Measurements from ENCODE around the gene FNTB.

DNA sequence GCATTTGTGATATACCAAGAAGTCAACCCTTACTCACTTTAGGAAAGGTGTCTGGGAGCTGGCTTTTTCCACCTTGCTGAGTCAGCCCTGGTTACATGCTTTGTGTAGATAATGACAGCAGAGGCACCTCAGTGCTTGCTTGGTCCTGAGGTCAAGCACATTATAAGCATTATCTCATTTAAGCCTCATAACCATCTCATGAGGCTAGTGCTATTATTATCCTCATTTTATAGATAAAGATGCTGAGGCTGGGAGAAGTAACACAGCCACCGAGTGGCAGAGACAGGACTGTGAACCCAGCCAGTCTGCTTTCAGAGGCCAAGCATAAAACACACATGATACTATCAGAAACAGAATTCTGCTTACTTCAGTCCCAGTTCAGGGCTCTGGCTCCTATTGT lies 86.2 kb downstream of the FNTB start:
- TF ChIP-seq POLR2A (IDR thresholded peaks at IDR 0.05), result no peak
- TF ChIP-seq, protein P1, sequence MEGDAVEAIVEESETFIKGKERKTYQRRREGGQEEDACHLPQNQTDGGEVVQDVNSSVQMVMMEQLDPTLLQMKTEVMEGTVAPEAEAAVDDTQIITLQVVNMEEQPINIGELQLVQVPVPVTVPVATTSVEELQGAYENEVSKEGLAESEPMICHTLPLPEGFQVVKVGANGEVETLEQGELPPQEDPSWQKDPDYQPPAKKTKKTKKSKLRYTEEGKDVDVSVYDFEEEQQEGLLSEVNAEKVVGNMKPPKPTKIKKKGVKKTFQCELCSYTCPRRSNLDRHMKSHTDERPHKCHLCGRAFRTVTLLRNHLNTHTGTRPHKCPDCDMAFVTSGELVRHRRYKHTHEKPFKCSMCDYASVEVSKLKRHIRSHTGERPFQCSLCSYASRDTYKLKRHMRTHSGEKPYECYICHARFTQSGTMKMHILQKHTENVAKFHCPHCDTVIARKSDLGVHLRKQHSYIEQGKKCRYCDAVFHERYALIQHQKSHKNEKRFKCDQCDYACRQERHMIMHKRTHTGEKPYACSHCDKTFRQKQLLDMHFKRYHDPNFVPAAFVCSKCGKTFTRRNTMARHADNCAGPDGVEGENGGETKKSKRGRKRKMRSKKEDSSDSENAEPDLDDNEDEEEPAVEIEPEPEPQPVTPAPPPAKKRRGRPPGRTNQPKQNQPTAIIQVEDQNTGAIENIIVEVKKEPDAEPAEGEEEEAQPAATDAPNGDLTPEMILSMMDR (IDR thresholded peaks at IDR 0.05), result no peak

All from lower leg skin (tissue), 3 donors.